GM18507 (cell line): ENCODE results near the gene STX1B.

Experiments
- DNase-seq: peaks from one replicate; pipeline ENCODE4 v3.0.0; 2011; ENCODE audit warnings: low read depth; ENCODE audit not compliant: insufficient read length; ENCODE audit errors: extremely low spot score
- FAIRE-seq: peaks from 2 replicates; lab custom pipeline; 2011; peaks lifted over from hg19 to GRCh38; lab: Jason Lieb, UNC

The STX1B gene

DNA sequence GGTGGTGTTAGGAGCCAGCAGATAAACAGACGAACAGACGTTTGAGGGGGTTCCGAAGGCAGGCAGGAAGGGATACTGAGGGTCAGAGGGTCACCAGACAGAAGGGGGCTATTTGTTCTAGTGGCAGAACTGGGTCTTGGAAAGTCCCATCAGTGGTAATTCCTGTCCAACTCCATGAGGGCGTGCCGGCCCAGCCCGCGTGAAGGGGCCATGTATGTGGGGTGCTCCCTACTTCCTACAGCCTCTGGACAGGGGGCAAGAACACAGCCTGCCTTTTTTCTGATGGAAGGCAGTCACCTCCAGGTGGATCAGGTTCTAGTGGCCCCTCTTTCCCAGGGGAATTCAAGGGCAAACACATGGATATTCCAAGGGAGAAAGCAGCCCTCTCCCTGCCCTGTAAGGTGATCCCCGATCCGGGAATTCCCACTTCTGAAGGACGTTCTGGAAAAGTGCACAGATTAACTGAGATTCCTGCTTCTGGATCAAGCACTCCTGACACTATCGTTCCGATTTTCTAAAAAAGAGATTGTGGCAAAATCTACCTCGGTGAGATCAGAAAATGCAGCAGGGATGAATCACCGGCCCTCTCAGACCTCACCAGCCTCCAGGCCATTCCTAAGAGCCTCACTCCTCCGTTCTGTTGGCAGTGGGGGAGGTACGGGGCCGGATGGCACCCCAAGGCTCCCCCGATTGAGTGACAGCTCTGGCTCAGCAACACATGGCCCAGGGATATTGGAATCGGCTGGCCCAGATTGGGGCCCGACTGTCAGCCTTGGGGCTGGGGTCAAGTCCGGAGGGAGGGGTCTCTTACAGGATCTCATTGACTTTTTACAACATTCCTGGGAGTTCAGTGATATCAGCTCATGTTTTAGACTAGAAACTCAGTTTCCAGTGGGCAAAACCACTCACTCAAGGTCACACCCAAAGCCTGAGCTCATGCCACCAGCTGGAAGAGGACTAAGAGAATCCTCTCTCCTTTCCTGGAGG is 12.4 kb downstream of the STX1B start:
- FAIRE-seq = no peak
- no peak for DNase-seq

DNA sequence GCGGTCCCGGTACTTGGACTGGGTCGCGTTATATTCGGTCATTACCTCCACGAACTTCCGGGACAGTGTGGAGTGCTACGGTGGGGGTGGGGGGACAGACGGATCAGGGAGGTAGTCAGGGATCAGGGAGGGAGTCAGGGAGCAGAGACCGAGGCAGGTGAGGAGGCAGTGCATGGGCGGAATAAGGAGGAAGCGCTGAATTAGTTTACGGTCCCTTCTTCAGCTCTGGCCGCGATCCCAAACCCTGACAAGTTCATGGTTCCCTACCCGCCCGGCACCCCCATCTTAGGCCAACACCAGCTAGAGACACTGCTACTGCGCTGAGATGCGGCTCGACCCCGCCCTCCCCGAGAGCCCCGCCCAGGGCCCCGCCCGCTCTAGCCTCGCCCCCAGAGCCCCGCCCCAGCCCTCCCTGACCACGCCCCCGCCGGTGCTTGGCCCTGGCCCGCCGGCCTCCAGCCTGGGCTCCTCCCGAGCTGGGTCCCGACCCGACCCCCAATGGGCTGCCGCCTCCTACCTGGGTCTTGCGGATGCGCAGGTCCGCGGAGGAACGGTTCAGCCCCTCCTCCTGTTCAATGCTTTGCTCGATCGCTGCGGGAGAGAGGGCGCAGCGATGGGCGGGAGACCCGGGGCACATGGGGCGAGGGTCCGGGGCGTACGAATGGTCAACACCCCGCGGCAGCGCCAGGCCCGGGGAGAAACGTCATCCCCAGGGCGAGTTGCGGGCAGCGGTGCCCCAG is 13.3 kb downstream of the STX1B start:
- FAIRE-seq = peak; percentile 49
- DNase-seq = peak; percentile 99

DNA sequence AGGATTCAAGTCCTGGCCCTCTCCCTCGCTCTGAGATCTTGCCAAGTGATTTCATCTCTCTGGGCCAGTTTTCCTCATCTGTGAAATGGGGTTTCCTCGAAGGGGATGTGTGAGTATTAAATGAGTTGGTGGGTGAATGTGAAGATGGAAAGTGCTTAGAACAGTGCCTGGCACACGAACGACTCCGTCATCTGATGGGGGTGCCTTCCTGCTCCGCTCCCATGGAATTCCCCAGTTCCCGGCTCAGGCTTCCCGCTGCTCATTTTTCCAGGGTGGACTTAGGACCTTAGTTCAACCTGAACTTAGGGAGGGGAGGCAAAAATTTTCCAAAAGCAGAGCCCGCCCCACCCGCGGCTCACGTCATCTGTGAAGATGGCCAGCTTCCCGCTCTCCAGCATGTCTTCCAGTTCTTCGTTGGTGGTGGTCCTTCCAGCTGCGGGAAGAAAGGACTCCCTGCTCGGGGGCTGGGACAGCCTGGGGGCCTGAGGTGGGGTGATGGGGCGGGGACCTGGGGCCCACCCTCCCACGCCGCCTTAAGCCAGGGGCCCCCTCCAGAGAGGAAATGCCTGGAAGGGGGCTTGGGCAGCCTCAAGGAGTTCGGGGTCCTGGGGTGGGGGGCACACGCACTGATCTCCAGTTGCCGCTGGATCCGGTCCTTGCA is 14.0 kb downstream of the STX1B start:
- FAIRE-seq (no peak), DNase-seq (no peak)

DNA sequence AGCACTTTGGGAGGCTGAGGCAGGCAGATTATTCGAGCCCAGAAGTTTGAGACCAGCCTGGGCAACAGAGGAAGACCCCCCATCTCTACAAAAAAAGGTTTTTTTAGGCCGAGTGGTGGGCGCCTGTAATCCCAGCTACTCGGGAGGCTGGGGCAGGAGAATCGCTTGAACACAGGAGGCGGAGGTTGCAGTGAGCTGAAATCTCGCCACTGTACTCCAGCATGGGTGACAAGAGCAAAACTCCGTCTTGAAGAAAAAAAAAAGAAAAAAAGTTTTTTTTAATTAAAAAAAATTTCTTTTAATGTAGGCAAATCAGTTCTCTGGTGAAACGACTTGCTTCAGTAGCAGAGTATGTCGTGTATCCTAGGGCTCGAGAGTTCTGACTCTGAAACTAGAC is 14.5 kb downstream of the STX1B start:
- no peak for FAIRE-seq
- DNase-seq = no peak

DNA sequence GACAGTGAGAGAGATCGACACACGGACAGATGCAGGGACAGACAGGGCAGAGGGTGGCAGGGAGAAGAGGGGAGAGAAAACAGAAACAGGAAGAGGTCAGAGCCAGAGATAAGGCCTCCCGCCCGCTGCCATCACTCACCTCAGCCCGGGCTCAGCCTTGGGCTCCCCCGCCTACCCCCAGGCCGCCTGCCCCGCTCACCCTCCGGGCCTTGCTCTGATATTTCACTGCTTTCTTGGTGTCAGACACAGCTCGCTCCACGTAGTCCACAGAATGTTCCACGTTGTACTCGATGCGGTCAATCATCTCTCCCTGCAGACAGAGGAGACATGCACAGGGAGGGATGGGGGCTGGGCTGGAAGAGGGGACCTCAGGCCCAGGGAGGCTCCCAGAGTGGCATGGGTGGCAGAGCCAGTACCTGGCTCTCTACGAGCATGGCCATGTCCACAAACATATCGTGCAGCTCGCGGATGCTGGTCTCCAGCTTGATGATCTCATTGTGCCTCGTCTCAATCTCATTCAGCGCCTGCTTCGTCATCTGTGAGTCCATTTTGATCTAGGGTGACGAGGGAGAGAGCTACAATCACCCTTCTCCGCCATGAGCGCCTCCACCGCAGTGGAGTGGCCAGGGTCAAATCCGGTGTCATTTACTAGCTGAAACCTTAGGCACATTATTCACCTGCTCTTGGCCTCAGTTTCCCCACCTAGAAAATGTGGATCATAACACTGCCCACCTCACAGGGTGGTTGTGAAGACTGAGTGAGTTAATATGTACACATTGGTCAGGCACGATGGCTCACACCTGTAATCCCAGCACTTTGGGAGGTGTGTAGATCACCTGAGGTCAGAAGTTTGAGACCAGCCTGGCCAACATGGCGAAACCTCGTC is 17.3 kb downstream of the STX1B start:
- FAIRE-seq (no peak), DNase-seq (no peak)

DNA sequence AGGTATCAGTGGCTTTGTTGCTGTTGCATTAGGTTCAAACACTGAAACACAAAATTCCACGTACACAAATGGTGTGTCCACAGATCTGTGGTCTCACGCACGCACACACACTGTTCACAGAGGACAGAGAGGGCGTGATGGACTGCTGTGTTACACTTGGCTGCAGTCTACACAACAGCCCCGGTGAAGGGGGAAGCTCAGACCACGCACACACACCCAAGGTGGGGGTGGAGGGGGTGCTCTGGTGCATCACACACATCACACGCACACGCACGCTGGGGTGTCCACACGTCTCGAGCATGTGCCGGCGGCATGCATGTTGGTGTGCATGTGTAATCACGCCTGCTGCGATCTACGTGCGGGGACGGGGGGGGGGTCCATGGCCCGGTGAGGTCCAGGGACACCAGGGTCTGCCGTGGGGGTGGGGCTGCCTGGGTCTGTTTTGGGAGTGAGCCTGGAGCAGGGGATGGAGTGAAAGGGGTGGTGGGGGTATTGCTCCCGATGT is 18.1 kb downstream of the STX1B start:
- FAIRE-seq (no peak), DNase-seq (no peak)

DNA sequence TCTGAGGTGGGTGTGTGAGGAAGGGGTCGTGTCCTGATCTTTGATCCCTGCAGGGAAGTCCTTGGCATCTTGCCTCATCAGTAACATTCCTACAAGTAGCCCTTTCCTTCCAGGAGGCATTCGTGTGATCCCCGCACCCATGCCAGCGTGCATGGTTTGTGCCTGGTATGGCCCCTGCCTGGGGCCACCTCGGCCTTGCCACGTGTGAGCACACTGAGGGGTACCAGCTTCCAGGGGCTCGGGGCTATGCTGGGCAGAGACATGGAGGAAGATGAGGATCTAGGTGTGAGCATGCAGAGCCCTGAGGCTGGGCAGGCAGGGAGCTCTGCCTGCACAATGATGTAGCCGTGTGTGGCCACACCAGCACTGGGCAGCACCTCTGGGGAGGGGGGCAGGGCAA is 19.4 kb downstream of the STX1B start:
- DNase-seq (no peak), FAIRE-seq (no peak)

DNA sequence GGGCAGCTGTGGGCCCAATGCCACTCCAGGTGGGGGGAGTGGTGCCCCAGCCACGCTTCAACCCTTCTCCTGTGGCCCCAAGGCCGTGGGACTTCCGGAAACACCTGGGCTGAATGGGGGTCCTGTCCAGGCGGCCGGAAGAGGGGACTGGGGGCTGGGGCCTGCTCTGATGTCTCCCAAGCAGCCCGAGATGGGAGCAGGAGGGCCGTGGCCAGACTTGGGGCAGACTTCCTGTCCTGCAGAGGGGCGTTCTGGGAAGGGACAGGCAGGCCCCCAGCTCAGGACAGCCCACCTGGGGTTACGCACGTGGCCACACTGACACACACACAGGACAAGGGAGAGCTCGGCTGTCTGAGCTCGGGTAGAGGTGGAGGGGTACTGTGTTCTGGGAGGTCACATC is 20.3 kb downstream of the STX1B start:
- FAIRE-seq = no peak
- DNase-seq = no peak

DNA sequence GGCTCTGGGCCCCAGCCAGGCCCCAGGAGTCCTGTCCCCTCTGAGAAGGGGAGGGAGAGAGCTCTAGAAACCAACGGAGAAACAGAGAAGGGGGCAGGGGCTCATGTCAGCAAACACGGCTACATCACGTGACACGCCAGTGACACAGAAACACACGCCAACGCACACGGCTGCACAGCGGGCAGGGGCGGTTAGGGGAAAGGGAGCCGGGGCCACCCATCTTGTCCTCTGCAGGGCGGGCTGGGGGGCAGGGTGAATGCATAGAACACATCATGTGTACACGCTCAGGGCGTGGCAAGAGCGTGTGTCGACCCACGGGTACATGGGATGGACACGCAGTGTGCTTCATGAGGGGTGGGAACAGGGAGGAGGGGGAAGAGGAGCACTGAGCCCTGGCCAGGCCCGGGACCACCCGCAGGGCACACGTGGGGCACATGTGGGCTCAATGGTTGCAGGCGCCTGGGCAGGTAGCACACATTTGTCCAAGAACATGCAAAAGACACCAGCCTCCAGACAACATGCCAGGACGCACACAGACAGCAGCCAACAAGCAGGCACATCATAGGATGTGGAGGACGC is 20.9 kb downstream of the STX1B start:
- DNase-seq = no peak
- FAIRE-seq = no peak

DNA sequence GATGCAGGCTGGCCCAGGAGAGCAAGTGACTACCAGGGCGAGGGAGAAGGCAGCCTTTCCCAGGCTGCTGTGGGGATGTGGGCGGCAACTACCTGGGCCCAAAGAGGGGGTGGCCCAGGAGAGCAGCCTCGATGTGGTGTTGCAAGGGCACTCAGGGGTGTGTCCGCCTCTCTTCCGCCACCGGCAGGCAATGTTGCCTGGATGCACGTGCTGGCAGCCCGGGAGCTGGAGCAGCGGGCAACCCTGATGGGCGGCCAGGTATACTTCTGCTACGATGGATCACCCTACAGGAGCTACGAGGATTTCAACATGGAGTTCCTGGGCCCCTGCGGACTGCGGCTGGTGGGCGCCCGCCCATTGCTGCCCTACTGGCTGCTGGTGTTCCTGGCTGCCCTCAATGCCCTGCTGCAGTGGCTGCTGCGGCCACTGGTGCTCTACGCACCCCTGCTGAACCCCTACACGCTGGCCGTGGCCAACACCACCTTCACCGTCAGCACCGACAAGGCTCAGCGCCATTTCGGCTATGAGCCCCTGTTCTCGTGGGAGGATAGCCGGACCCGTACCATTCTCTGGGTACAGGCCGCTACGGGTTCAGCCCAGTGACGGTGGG is 22.8 kb downstream of the STX1B start:
- FAIRE-seq (no peak), DNase-seq (no peak)

DNA sequence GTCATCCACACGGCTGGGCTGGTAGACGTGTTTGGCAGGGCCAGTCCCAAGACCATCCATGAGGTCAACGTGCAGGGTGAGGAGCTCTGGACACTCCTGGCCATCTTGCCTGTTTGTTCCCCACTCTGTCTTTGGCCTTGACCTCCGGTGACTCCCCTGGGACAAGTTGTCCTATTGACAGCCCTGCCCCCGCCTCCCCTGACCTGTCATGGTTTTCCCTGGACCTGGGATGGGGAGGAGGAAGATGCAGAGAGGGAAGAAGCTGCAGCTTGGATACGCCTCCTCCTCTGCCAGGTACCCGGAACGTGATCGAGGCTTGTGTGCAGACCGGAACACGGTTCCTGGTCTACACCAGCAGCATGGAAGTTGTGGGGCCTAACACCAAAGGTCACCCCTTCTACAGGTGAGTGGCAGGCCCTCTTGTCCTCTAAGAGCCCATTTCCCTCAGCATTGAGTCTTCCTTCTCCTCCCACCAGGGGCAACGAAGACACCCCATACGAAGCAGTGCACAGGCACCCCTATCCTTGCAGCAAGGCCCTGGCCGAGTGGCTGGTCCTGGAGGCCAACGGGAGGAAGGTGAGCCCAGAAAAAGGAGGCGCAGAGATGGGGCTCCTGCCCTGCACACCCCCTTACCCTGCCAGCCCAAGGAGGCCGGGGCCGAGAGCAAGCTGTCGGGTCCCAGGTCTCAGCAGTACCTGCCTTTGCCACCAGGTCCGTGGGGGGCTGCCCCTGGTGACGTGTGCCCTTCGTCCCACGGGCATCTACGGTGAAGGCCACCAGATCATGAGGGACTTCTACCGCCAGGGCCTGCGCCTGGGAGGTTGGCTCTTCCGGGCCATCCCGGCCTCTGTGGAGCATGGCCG is 24.1 kb downstream of the STX1B start:
- DNase-seq (no peak), FAIRE-seq (no peak)

DNA sequence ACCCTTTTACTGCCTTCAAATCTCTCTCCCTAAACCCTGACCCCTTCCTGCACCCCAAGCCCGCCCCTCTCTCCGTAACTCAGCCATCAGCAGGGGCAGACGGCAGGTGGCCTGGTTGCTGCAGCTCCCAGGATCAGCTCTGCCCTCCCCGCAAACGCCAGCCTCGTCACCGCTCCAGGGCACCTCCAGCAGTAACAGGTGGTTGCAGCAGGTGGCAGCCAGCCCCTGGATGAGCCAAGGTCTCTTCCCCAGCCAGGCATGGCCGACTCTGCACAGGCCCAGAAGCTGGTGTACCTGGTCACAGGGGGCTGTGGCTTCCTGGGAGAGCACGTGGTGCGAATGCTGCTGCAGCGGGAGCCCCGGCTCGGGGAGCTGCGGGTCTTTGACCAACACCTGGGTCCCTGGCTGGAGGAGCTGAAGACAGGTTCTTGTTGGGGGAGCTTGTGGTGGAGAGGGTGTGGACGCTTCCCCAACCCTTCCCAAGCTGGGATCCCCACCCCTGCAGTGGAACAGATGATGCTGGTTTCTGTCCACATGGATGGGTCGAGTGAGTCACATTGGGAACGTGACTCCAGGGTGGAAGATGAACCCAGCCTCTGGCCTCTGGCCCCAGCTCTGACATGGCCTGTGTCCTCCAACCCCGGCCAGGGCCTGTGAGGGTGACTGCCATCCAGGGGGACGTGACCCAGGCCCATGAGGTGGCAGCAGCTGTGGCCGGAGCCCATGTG is 24.9 kb downstream of the STX1B start:
- DNase-seq (no peak), FAIRE-seq (no peak)

DNA sequence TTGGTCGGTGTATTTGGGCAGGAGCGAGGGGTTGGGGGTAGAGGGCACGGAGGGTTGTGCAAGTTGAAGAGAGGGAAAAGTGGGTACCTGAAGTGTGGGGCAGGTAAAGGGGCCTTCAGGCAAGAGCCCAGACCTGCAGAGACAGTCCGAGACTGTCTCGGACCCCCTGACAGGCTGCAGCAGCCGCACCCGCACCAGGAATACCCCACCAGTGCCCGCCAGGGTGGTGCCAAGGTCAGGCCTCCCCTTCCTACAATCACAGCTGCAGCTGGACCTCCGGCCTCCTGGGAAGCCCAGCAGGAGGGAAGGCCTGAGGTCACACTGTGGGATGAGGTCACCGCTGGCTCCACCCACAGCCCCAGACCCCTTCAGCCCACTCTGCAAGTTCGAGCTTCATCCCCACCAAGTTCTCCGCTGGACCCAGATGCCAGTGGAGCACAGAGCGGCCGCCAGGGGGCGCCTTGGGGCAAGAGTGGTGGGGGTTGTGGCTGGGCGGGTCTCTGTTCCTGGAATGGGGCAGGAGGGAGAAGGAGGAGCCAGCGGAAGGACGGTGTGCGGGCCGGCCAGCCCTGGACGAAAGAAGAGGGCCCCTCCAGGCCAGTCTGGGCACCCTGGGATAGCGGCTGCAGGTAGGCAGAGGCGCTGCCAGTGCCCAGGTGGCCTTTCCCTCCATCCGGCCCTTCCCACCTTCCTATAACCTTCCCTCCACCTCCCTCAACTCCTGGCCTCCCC is 25.6 kb downstream of the STX1B start, which contains the start of gene HSD3B7:
HSD3B7 (plus strand) TSS at position 539 of the 732 bp plus-strand sequence. CDS start 452 bp downstream, outside the sequence.
- FAIRE-seq (peak; percentile 38), DNase-seq (peak; percentile 78)

DNA sequence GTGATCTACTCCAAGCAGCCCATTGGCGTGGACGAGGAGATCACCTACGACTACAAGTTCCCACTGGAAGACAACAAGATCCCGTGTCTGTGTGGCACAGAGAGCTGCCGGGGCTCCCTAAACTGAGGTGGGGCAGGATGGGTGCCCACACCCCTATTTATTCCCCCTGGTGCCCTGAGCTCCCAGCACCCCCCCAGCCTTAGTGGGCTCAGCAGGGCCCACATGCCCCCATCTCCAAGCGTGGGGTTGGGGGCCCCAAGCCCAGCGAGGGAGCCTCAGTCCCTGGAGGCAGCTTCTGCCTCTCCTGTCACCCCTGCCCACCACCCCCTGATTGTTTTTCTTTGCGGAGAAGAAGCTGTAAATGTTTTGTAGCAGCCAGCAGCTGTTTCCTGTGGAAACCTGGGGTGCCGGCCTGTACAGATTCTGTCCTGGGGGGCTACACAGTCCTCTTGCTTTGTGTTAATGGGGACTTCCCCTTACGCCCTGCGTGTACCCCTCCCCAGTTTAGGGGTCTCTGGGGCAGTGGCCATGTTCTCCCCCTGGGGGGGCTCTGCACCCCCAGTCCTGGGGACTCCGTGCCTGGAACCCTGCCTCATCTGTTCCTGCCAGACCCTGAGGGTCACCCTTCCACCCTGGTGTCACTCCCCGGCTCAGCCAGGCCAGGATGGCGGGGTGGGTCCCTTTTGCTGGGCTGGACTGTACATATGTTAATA is 26.4 kb downstream of the STX1B start:
- FAIRE-seq (no peak), DNase-seq (no peak)

DNA sequence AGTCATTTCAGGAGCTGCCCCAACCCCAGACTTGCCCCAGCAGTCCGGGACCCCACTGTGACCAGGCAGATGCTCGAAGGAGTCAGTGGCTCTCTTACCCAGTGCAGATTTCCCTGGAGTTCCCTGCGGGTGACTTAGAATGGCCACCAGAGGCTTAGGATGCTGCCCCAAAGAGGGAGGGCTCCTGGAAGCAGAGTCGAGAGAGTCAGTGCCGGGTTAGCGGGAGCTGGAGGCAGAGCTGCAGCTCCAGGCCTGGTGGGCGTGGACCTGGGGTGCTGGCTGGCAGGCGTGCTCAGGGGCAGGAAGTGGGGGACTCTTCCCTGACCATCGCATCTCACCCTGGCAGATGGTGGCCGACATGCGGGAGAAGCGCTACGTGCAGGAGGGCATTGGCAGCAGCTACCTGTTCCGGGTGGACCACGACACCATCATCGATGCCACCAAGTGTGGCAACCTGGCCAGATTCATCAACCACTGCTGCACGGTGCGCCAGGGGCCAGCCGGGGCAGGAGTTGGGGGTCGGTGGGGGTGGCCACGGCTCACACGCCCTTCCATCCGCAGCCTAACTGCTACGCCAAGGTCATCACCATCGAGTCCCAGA is 27.0 kb downstream of the STX1B start:
- no peak for DNase-seq
- FAIRE-seq = no peak
